Measurements from ENCODE around the gene PLEKHG5.

Gene PLEKHG5

GRCh38 chr1:6509919-6510291, 18.4 kb upstream of the PLEKHG5 start:
- TF ChIP-seq FOXP2 (optimal IDR thresholded peaks at IDR 0.05; ENCODE audit: borderline replicate concordance, extremely low read depth, extremely low read length, insufficient read depth) (no peak), REST (IDR thresholded peaks at IDR 0.05; ENCODE audit: insufficient read depth in 1 of 2, low read depth in 2 of 2, low read length in 2 of 2) (no peak), POLR2AphosphoS5 (IDR thresholded peaks at IDR 0.05; ENCODE audit: low read depth, low read length) (no peak), TAF1 (IDR thresholded peaks at IDR 0.05; ENCODE audit: borderline replicate concordance, insufficient read depth, low read length) (no peak), SIN3A (IDR thresholded peaks at IDR 0.05; ENCODE audit: borderline replicate concordance, insufficient read depth, low read length) (no peak)

- no peak for TF ChIP-seq POLR2AphosphoS5 (IDR thresholded peaks at IDR 0.05; ENCODE audit: low read depth, low read length)
- TF ChIP-seq FOXP2 (optimal IDR thresholded peaks at IDR 0.05; ENCODE audit: borderline replicate concordance, extremely low read depth, extremely low read length, insufficient read depth): no peak
- TF ChIP-seq SIN3A (IDR thresholded peaks at IDR 0.05; ENCODE audit: borderline replicate concordance, insufficient read depth, low read length): no peak
- no peak for TF ChIP-seq TAF1 (IDR thresholded peaks at IDR 0.05; ENCODE audit: borderline replicate concordance, insufficient read depth, low read length)
- TF ChIP-seq REST (IDR thresholded peaks at IDR 0.05; ENCODE audit: insufficient read depth in 1 of 2, low read depth in 2 of 2, low read length in 2 of 2): no peak
Observed at GRCh38 chr1:6509220-6509918, 17.9 kb upstream of the PLEKHG5 start.

- TF ChIP-seq FOXP2 (optimal IDR thresholded peaks at IDR 0.05; ENCODE audit: borderline replicate concordance, extremely low read depth, extremely low read length, insufficient read depth) (no peak), SIN3A (IDR thresholded peaks at IDR 0.05; ENCODE audit: borderline replicate concordance, insufficient read depth, low read length) (no peak), REST (IDR thresholded peaks at IDR 0.05; ENCODE audit: insufficient read depth in 1 of 2, low read depth in 2 of 2, low read length in 2 of 2) (no peak), POLR2AphosphoS5 (IDR thresholded peaks at IDR 0.05; ENCODE audit: low read depth, low read length) (no peak), TAF1 (IDR thresholded peaks at IDR 0.05; ENCODE audit: borderline replicate concordance, insufficient read depth, low read length) (no peak)
Observed at GRCh38 chr1:6508816-6509189, 17.3 kb upstream of the PLEKHG5 start.

- TF ChIP-seq REST (IDR thresholded peaks at IDR 0.05; ENCODE audit: insufficient read depth in 1 of 2, low read depth in 2 of 2, low read length in 2 of 2): no peak
- TF ChIP-seq TAF1 (IDR thresholded peaks at IDR 0.05; ENCODE audit: borderline replicate concordance, insufficient read depth, low read length): no peak
- TF ChIP-seq POLR2AphosphoS5 (IDR thresholded peaks at IDR 0.05; ENCODE audit: low read depth, low read length): no peak
- no peak for TF ChIP-seq FOXP2 (optimal IDR thresholded peaks at IDR 0.05; ENCODE audit: borderline replicate concordance, extremely low read depth, extremely low read length, insufficient read depth)
Observed at GRCh38 chr1:6508154-6508815, 16.8 kb upstream of the PLEKHG5 start.

Data from PFSK-1 (cell line).